PC-3 (cell line): ENCODE data around the gene PIK3C3. TPM values are rescaled to one million over a fixed set of nuclear protein-coding genes. Genes with fewer than 3 reads are reported as not detected.

Source experiments
- ATAC-seq: fragments of 200-7000 bp; cut with Tn5 transposase; 2 replicates; pipeline ENCODE4 v1.9.1; 2020; ENCODE audit warnings: mild to moderate bottlenecking, moderate library complexity
- BruUV-seq: library from RNA; stranded (reverse); fragments of 400-500 nt; replicated peaks from 2 replicates; lab custom pipeline; 2021; lab: Mats Ljungman, UMichigan
- CTCF ChIA-PET: fragments of 300-600 bp; sonication (Branson Sonifier 250); formaldehyde crosslinking; loops from one replicate; lab custom pipeline; 2022; ENCODE audit warnings: antibody characterized with exemption; lab: Charles Lee
- POLR2A ChIA-PET: fragments of 300-600 bp; sonication (Branson Sonifier 250); formaldehyde crosslinking; loops from one replicate; lab custom pipeline; 2022; ENCODE audit warnings: antibody characterized with exemption; ENCODE audit not compliant: unreplicated experiment; lab: Charles Lee
- DNase-seq: peaks from one replicate; pipeline ENCODE4 v3.0.0-alpha.2; 2015
- H2AFZ ChIP-seq: fragments of 300-600 bp; sonication (generic); 2 replicates; pipeline ENCODE4 v1.6.0; 2016; ENCODE audit warnings: antibody characterized with exemption, low read length
- H3F3A ChIP-seq: fragments of 300-600 bp; sonication (generic); one replicate; pipeline ENCODE4 v1.6.0; 2017; ENCODE audit warnings: antibody characterized with exemption, low read length, control low read depth, mild to moderate bottlenecking; ENCODE audit not compliant: unreplicated experiment
- H3K27ac ChIP-seq: fragments of 300-600 bp; sonication (generic); 2 replicates; pipeline ENCODE4 v1.5.1; 2016; ENCODE audit warnings: mild to moderate bottlenecking, low read length
- H3K27me3 ChIP-seq: fragments of 300-600 bp; sonication (generic); 2 replicates; pipeline ENCODE4 v1.6.1; 2016; ENCODE audit warnings: low read length, mixed read lengths
- H3K36me3 ChIP-seq: fragments of 300-600 bp; sonication (generic); 2 replicates; pipeline ENCODE4 v1.6.1; 2016; ENCODE audit warnings: low read depth, mixed run types, low read length, mixed read lengths
- H3K4me1 ChIP-seq: fragments of 300-600 bp; sonication (generic); 2 replicates; pipeline ENCODE4 v1.5.1; 2016; ENCODE audit warnings: low read length; ENCODE audit not compliant: insufficient read depth
- H3K4me2 ChIP-seq: fragments of 300-600 bp; sonication (generic); 2 replicates; pipeline ENCODE4 v1.6.0; 2016; ENCODE audit warnings: low read length
- H3K4me3 ChIP-seq: fragments of 300-600 bp; sonication (generic); 2 replicates; pipeline ENCODE4 v1.5.1; 2016; ENCODE audit warnings: mild to moderate bottlenecking, low read length, mixed read lengths
- H3K79me2 ChIP-seq: fragments of 300-600 bp; sonication (generic); 2 replicates; pipeline ENCODE4 v1.6.1; 2017; ENCODE audit warnings: low read length, mixed read lengths
- H3K9ac ChIP-seq: fragments of 300-600 bp; sonication (generic); 2 replicates; pipeline ENCODE4 v1.6.0; 2016; ENCODE audit warnings: mild to moderate bottlenecking, low read length
- H3K9me2 ChIP-seq: fragments of 300-600 bp; sonication (generic); replicated peaks from 2 replicates; pipeline ENCODE4 v1.6.1; 2016; ENCODE audit warnings: mixed run types, low read length, mixed read lengths
- H3K9me3 ChIP-seq: fragments of 300-600 bp; sonication (generic); 2 replicates; pipeline ENCODE4 v1.6.1; 2016; ENCODE audit warnings: low read length, mixed read lengths
- H4K20me1 ChIP-seq: fragments of 300-600 bp; sonication (generic); 2 replicates; pipeline ENCODE4 v1.6.1; 2016; ENCODE audit warnings: low read length, mixed read lengths
- CTCF ChIP-seq: fragments of 300-600 bp; sonication (generic); conservative IDR thresholded peaks from 2 replicates; pipeline ENCODE4 v1.5.1; 2017; ENCODE audit warnings: antibody characterized with exemption, low read depth, mild to moderate bottlenecking, low read length
- EZH2 ChIP-seq: fragments of 300-600 bp; sonication (generic); IDR thresholded peaks from one replicate; pipeline ENCODE4 v1.6.1; 2017; ENCODE audit warnings: antibody characterized with exemption, mild to moderate bottlenecking, low read length; ENCODE audit not compliant: unreplicated experiment
- EZH2phosphoT487 ChIP-seq: fragments of 300-600 bp; sonication (generic); IDR thresholded peaks from 2 replicates; pipeline ENCODE4 v1.6.1; 2018; ENCODE audit warnings: mild to moderate bottlenecking, antibody characterized with exemption, low read length, borderline replicate concordance
- intact Hi-C: fragments of 100-400 bp; cut with micrococcal nuclease; formaldehyde crosslinking; loops from 2 replicates; pipeline ENCODE4 v1.9.0; 2023
- total RNA-seq: library from RNA; depleted of rRNA; stranded (reverse); fragments of >200 nt; gene quantifications from 2 replicates; pipeline ENCODE4 v1.2.3, GENCODE V29; 2014

Gene PIK3C3
- total RNA-seq, 1 experiment from 2014 or later = 25.9 TPM

- H3K4me2 ChIP-seq = no peak overlapping the region
- intact Hi-C loops = no loop called here
- DNase-seq = no peak
- H2AFZ ChIP-seq = no peak overlapping the region
- no peaks in the 10 kb centered on the region for H3F3A ChIP-seq
- H3K4me1 ChIP-seq = no peaks in the 10 kb centered on the region
- BruUV-seq = no TSS peak
- ChIA-PET POLR2A (no interaction called here), CTCF (no interaction called here)
- H3K9ac ChIP-seq = no peak overlapping the region
- no peaks in the 10 kb centered on the region for H3K9me2 ChIP-seq
- no peaks in the 10 kb centered on the region for H3K36me3 ChIP-seq
- H3K27ac ChIP-seq = no peak overlapping the region
- H3K4me3 ChIP-seq = no peak overlapping the region
- TF ChIP-seq EZH2phosphoT487 (no peak), EZH2 (no peak), CTCF (no peak)
- no peaks in the 10 kb centered on the region for H3K9me3 ChIP-seq
- no peaks in the 10 kb centered on the region for H3K79me2 ChIP-seq
- no peaks in the 10 kb centered on the region for H4K20me1 ChIP-seq
- no peak for ATAC-seq
- no peaks in the 10 kb centered on the region for H3K27me3 ChIP-seq
Observed at GRCh38 chr18:41933778-41934177, 21.3 kb upstream of the PIK3C3 start.

DNA sequence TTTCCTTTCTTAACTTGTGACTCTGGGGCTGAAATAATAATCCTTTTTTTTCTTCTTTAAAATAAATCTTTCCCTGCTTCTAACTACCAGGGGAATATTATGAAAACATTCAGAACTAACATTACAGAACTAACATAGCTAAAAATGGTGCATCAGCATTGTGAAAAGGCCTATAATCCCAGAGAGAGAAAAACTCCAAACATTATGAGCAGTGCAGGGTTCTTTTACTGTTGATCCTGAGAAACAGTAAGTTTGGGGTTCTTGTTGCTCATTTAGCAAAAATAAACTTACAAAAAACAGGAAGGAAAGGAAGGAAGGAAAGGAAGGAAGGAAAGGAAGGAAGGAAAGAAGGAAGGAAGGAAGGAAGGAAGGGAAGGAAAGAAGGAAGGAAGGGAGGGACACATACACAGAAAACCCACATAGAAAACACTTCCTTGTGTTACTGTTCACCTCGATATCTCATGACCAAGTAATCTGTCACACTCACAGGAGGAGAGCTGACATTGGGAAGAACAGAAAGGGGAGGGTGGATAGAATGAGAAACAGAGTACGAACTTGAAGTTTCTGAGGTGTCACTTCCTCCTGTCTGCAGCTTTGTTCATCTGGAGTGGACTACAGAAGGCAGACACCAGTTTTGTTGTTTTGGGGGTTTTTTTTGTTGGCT lies 18.4 kb upstream of the PIK3C3 start:
- Histone ChIP-seq H4K20me1 (no peaks in the 10 kb centered on the region), H2AFZ (no peak overlapping the region), H3K4me2 (no peak overlapping the region), H3K9me3 (no peaks in the 10 kb centered on the region), H3K79me2 (no peaks in the 10 kb centered on the region), H3K9ac (no peak overlapping the region), H3K27ac (no peak overlapping the region), H3K4me3 (no peak overlapping the region), H3K27me3 (no peaks in the 10 kb centered on the region), H3K4me1 (peaks cover 11% of the 10 kb centered on the region), H3F3A (no peaks in the 10 kb centered on the region), H3K36me3 (no peaks in the 10 kb centered on the region), H3K9me2 (no peaks in the 10 kb centered on the region)
- intact Hi-C loops = no loop called here
- POLR2A ChIA-PET = no interaction called here
- no peak for TF ChIP-seq EZH2
- TF ChIP-seq EZH2phosphoT487 = no peak
- no peak for TF ChIP-seq CTCF
- ATAC-seq = no peak
- BruUV-seq = no TSS peak
- DNase-seq = no peak
- CTCF ChIA-PET = no interaction called here

GRCh38 chr18:41938445-41938844 lies 16.6 kb upstream of the PIK3C3 start:
- no peak for ATAC-seq
- intact Hi-C loops = no loop called here

More at GRCh38 chr18:41938445-41938844, 16.6 kb upstream of the PIK3C3 start:
- H4K20me1 ChIP-seq = no peaks in the 10 kb centered on the region
- no peak overlapping the region for H3K4me2 ChIP-seq
- no peak overlapping the region for H3K27ac ChIP-seq
- H3K9ac ChIP-seq = no peak overlapping the region
- no peak overlapping the region for H2AFZ ChIP-seq
- no peaks in the 10 kb centered on the region for H3K9me3 ChIP-seq
- H3K27me3 ChIP-seq = no peaks in the 10 kb centered on the region
- H3K4me3 ChIP-seq = no peak overlapping the region
- no peaks in the 10 kb centered on the region for H3F3A ChIP-seq
- H3K4me1 ChIP-seq = peaks cover 11% of the 10 kb centered on the region
- no peaks in the 10 kb centered on the region for H3K79me2 ChIP-seq
- ChIA-PET CTCF (no interaction called here), POLR2A (no interaction called here)
- H3K36me3 ChIP-seq = no peaks in the 10 kb centered on the region
- H3K9me2 ChIP-seq = no peaks in the 10 kb centered on the region
- DNase-seq = peak; percentile 21
- TF ChIP-seq CTCF (no peak), EZH2phosphoT487 (no peak), EZH2 (no peak)
- BruUV-seq = no TSS peak
